ENCODE results near the gene IMPACT.

The IMPACT gene

GRCh38 chr18:24470805-24471204, 44.3 kb downstream of the IMPACT start:
- Histone ChIP-seq H3K4me3 (ENCODE audit: insufficient read depth, low read depth, low read length, poor library complexity, severe bottlenecking) (no peak overlapping the region), H3K27ac (ENCODE audit: insufficient read depth, low read length, poor library complexity, severe bottlenecking) (no peak overlapping the region), H3K9me3 (ENCODE audit: control insufficient read depth, low read length) (no peaks in the 10 kb centered on the region), H3K4me1 (ENCODE audit: control insufficient read depth, insufficient read depth, low read length, poor library complexity, severe bottlenecking) (no peaks in the 10 kb centered on the region), H3K27me3 (replicated peaks; ENCODE audit: control insufficient read depth, insufficient read depth, low read length, poor library complexity, severe bottlenecking) (no peaks in the 10 kb centered on the region), H3K36me3 (ENCODE audit: control insufficient read depth, insufficient read depth, low read length) (no peaks in the 10 kb centered on the region)
- DNase-seq: no peak

DNA sequence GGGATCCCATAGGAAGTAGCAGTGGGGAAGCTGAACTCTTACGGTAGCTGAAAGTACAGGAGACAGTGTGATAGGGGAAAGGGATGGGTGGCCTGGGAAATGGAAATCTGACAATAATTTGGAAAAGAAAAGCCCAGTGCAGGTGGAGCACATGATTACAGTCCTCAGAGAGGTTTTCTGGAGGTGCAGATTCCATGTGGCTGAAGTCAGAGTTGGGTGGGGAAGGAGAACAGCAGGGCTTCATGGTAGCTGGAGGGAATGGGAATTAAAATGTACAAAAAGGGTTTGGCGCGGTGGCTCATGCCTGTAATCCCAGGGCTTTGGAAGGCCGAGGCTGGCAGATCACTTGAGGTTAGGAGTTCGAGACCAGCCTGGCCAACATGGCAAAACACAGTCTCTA, 46.1 kb downstream of the IMPACT start:
- no peak for DNase-seq
- Histone ChIP-seq H3K4me3 (ENCODE audit: insufficient read depth, low read depth, low read length, poor library complexity, severe bottlenecking) (no peak overlapping the region), H3K36me3 (ENCODE audit: control insufficient read depth, insufficient read depth, low read length) (no peaks in the 10 kb centered on the region), H3K4me1 (ENCODE audit: control insufficient read depth, insufficient read depth, low read length, poor library complexity, severe bottlenecking) (no peaks in the 10 kb centered on the region), H3K27ac (ENCODE audit: insufficient read depth, low read length, poor library complexity, severe bottlenecking) (no peak overlapping the region), H3K27me3 (replicated peaks; ENCODE audit: control insufficient read depth, insufficient read depth, low read length, poor library complexity, severe bottlenecking) (no peaks in the 10 kb centered on the region), H3K9me3 (ENCODE audit: control insufficient read depth, low read length) (no peaks in the 10 kb centered on the region)

DNA sequence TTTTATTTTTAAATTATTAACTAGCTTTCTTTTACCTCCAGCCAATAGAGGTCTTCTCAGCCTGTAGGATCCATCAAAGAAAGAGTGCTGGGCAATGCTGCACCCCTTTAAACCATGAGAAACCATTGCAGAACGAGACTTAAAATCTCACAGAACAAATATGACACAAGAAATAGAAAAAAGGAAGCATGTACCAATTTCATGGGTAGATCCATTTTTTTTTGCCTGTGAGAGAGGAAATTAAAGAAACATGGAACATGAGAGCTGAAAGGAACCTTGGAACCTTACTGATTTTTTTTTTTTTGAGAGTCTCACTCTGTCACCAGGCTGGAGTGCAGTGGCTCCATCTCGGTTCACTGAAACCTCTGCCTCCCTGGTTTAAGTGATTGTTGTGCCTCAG, 47.9 kb downstream of the IMPACT start:
- H3K27ac ChIP-seq (ENCODE audit: insufficient read depth, low read length, poor library complexity, severe bottlenecking): no peak overlapping the region
- no peaks in the 10 kb centered on the region for H3K27me3 ChIP-seq (replicated peaks; ENCODE audit: control insufficient read depth, insufficient read depth, low read length, poor library complexity, severe bottlenecking)
- H3K4me3 ChIP-seq (ENCODE audit: insufficient read depth, low read depth, low read length, poor library complexity, severe bottlenecking): no peak overlapping the region
- H3K36me3 ChIP-seq (ENCODE audit: control insufficient read depth, insufficient read depth, low read length): no peaks in the 10 kb centered on the region
- no peaks in the 10 kb centered on the region for H3K4me1 ChIP-seq (ENCODE audit: control insufficient read depth, insufficient read depth, low read length, poor library complexity, severe bottlenecking)
- no peaks in the 10 kb centered on the region for H3K9me3 ChIP-seq (ENCODE audit: control insufficient read depth, low read length)
- DNase-seq: no peak

DNA sequence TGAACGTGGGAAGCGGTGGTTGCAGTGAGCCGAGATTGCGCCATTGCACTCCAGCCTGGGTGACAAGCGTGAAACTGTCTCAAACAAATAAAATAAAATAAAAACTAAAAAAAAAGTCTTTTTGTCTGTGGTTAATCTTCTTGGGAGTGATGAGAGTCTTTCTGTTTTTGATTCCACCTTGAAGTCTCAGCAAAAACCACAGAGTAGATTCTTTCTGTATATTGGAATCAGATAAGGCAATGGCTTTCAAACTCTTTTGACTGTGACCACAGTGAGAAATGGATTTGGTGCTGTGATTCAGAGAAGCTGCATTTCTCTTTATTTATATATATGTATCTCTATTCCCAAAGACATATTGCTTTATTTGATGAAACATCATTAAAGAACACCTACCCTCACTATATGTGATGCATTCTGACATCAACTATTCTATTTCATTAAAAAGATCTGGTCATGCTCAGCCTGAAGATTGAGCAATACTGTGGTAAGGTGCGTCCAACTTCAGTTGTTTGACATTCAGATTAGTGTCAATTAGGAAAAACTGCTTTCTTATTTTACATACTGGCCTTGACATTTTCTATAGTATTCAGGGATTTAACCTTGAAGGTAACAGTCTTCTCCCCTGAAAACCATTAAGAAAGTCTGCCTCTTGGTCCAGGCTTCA, 49.6 kb downstream of the IMPACT start:
- H3K4me3 ChIP-seq (ENCODE audit: insufficient read depth, low read depth, low read length, poor library complexity, severe bottlenecking): no peak overlapping the region
- no peaks in the 10 kb centered on the region for H3K27me3 ChIP-seq (replicated peaks; ENCODE audit: control insufficient read depth, insufficient read depth, low read length, poor library complexity, severe bottlenecking)
- no peaks in the 10 kb centered on the region for H3K4me1 ChIP-seq (ENCODE audit: control insufficient read depth, insufficient read depth, low read length, poor library complexity, severe bottlenecking)
- H3K9me3 ChIP-seq (ENCODE audit: control insufficient read depth, low read length): no peaks in the 10 kb centered on the region
- no peaks in the 10 kb centered on the region for H3K36me3 ChIP-seq (ENCODE audit: control insufficient read depth, insufficient read depth, low read length)
- DNase-seq: no peak
- H3K27ac ChIP-seq (ENCODE audit: insufficient read depth, low read length, poor library complexity, severe bottlenecking): no peak overlapping the region

DNA sequence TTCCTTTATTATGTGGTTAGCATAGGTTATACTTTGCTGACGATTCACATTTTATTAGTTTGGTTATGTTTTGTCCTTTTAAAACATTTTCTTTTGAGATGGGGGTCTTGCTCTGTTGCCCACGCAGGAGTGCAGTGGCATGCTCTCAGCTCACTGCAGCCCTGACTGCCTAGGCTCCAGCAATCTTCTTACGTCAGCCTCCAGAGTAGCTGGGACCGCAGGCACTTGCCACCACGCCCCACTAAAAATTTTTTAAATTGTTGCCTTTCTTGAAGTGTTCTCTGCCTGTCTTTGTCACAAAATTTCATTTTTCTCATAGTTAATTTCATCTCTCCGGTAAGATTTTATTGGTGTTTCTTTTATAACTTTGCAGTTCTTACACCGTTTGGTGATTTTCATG, 52.9 kb downstream of the IMPACT start:
- Histone ChIP-seq H3K27ac (ENCODE audit: insufficient read depth, low read length, poor library complexity, severe bottlenecking) (no peak overlapping the region), H3K4me3 (ENCODE audit: insufficient read depth, low read depth, low read length, poor library complexity, severe bottlenecking) (no peak overlapping the region), H3K36me3 (ENCODE audit: control insufficient read depth, insufficient read depth, low read length) (no peaks in the 10 kb centered on the region), H3K9me3 (ENCODE audit: control insufficient read depth, low read length) (no peaks in the 10 kb centered on the region), H3K27me3 (replicated peaks; ENCODE audit: control insufficient read depth, insufficient read depth, low read length, poor library complexity, severe bottlenecking) (no peaks in the 10 kb centered on the region), H3K4me1 (ENCODE audit: control insufficient read depth, insufficient read depth, low read length, poor library complexity, severe bottlenecking) (no peaks in the 10 kb centered on the region)
- DNase-seq: no peak

GRCh38 chr18:24482821-24483220, 56.4 kb downstream of the IMPACT start:
- no peak for DNase-seq
- Histone ChIP-seq H3K9me3 (ENCODE audit: control insufficient read depth, low read length) (no peaks in the 10 kb centered on the region), H3K4me1 (ENCODE audit: control insufficient read depth, insufficient read depth, low read length, poor library complexity, severe bottlenecking) (no peaks in the 10 kb centered on the region), H3K27ac (ENCODE audit: insufficient read depth, low read length, poor library complexity, severe bottlenecking) (no peak overlapping the region), H3K27me3 (replicated peaks; ENCODE audit: control insufficient read depth, insufficient read depth, low read length, poor library complexity, severe bottlenecking) (no peaks in the 10 kb centered on the region), H3K4me3 (ENCODE audit: insufficient read depth, low read depth, low read length, poor library complexity, severe bottlenecking) (no peak overlapping the region), H3K36me3 (ENCODE audit: control insufficient read depth, insufficient read depth, low read length) (no peaks in the 10 kb centered on the region)

DNA sequence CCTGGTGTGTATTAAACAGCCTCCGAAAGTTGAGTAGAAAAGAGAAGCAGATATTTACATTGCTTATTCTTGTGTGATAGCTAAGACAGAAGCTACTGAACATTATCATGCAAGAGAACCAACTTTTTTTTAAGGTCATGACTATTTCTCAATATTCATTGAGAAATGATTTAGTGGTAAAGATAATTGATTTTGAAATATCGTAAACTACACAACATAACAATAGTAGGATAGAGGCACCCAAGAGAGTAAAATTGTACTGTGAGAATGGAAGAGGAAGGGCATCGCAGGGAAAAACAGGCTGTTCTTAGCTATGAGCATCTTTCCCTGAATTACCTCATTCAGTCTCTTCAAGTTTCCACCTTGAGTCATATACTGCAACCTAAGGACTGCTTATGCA, 59.2 kb downstream of the IMPACT start:
- Histone ChIP-seq H3K27me3 (replicated peaks; ENCODE audit: control insufficient read depth, insufficient read depth, low read length, poor library complexity, severe bottlenecking) (no peaks in the 10 kb centered on the region), H3K27ac (ENCODE audit: insufficient read depth, low read length, poor library complexity, severe bottlenecking) (no peak overlapping the region), H3K4me1 (ENCODE audit: control insufficient read depth, insufficient read depth, low read length, poor library complexity, severe bottlenecking) (no peaks in the 10 kb centered on the region), H3K36me3 (ENCODE audit: control insufficient read depth, insufficient read depth, low read length) (no peaks in the 10 kb centered on the region), H3K4me3 (ENCODE audit: insufficient read depth, low read depth, low read length, poor library complexity, severe bottlenecking) (no peak overlapping the region), H3K9me3 (ENCODE audit: control insufficient read depth, low read length) (no peaks in the 10 kb centered on the region)
- no peak for DNase-seq

- no peak for DNase-seq
- Histone ChIP-seq H3K4me3 (ENCODE audit: insufficient read depth, low read depth, low read length, poor library complexity, severe bottlenecking) (no peak overlapping the region), H3K27me3 (replicated peaks; ENCODE audit: control insufficient read depth, insufficient read depth, low read length, poor library complexity, severe bottlenecking) (no peaks in the 10 kb centered on the region), H3K9me3 (ENCODE audit: control insufficient read depth, low read length) (no peaks in the 10 kb centered on the region), H3K27ac (ENCODE audit: insufficient read depth, low read length, poor library complexity, severe bottlenecking) (no peak overlapping the region), H3K36me3 (ENCODE audit: control insufficient read depth, insufficient read depth, low read length) (no peaks in the 10 kb centered on the region), H3K4me1 (ENCODE audit: control insufficient read depth, insufficient read depth, low read length, poor library complexity, severe bottlenecking) (no peaks in the 10 kb centered on the region)
These were observed 60.2 kb downstream of the IMPACT start for GRCh38 chr18:24486684-24487083.

- Histone ChIP-seq H3K9me3 (ENCODE audit: control insufficient read depth, low read length) (no peaks in the 10 kb centered on the region), H3K4me3 (ENCODE audit: insufficient read depth, low read depth, low read length, poor library complexity, severe bottlenecking) (no peak overlapping the region), H3K27ac (ENCODE audit: insufficient read depth, low read length, poor library complexity, severe bottlenecking) (no peak overlapping the region), H3K4me1 (ENCODE audit: control insufficient read depth, insufficient read depth, low read length, poor library complexity, severe bottlenecking) (no peaks in the 10 kb centered on the region), H3K27me3 (replicated peaks; ENCODE audit: control insufficient read depth, insufficient read depth, low read length, poor library complexity, severe bottlenecking) (no peaks in the 10 kb centered on the region), H3K36me3 (ENCODE audit: control insufficient read depth, insufficient read depth, low read length) (no peaks in the 10 kb centered on the region)
- DNase-seq: no peak
These were observed 62.5 kb downstream of the IMPACT start for GRCh38 chr18:24488824-24489493.

DNA sequence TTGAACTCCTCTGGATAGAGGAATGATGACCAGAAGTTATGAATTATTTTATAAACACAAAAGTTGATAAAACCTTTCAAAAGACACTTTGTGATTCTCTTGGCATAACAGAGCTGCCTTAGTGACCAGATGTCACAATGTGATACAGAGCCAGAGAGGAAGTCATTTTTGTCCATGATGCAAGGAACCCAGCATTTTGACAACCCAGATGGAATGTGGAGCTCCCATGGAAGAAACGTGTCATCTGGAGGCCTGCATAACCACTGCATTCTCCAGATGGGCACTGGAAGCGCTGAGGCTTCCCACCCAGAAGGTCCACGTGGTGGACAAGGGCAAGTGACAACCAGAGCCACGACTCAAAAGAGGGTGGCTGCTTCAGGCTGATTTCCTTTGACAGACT, 64.1 kb downstream of the IMPACT start:
- no peak overlapping the region for H3K4me3 ChIP-seq (ENCODE audit: insufficient read depth, low read depth, low read length, poor library complexity, severe bottlenecking)
- no peak for DNase-seq
- no peaks in the 10 kb centered on the region for H3K27me3 ChIP-seq (replicated peaks; ENCODE audit: control insufficient read depth, insufficient read depth, low read length, poor library complexity, severe bottlenecking)
- no peaks in the 10 kb centered on the region for H3K9me3 ChIP-seq (ENCODE audit: control insufficient read depth, low read length)
- no peaks in the 10 kb centered on the region for H3K4me1 ChIP-seq (ENCODE audit: control insufficient read depth, insufficient read depth, low read length, poor library complexity, severe bottlenecking)
- H3K36me3 ChIP-seq (ENCODE audit: control insufficient read depth, insufficient read depth, low read length): no peaks in the 10 kb centered on the region
- H3K27ac ChIP-seq (ENCODE audit: insufficient read depth, low read length, poor library complexity, severe bottlenecking): no peak overlapping the region

All from effector memory CD4-positive, alpha-beta T cell (primary cell).